Parietal lobe (tissue), 1 donor: ENCODE results near the gene PER3. TPM values are rescaled to one million over a fixed set of nuclear protein-coding genes. Genes with fewer than 3 reads are reported as not detected.

Source experiments
- total RNA-seq: library from RNA; depleted of rRNA; stranded (reverse); fragments of >200 nt; gene quantifications from one replicate; pipeline ENCODE4 v1.2.3, GENCODE V29; 2014

Gene PER3
- 6.9 TPM for total RNA-seq

DNA sequence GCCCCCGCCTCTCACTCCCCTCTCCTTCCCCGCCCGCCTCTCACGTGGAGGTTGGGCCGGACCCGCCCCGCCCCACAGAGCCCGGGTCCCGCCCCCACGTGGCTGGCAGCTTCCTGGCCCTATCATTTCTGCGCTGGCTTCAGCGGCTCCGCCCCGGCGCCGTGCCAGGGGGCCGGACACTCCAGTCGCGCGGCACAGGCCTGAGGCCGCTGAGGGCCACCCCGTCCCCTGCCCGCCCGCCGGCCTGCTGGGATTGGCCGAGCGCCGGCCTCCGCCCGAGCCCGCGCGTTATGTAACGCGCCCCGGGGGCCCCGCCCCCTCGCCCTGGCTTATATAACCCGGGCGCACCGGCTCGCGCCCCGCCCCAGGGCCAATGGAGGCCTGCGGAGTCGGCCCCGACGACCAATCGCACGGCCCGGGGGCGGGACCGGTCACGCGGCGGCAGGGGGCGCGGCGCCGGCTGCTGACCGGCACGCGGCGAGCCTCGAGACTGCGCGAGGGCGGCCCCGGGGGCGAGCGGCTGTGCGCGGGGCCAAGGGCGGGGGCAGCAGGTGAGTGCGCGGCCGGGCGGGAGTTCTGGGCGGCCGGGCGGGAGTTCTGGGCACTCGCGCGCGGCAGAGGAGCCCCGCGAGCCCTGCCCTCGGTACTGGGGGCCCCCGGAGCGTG, at the start of gene PER3:
PER3 (plus strand) TSS at position 466 of the 666 bp plus-strand sequence. CDS start 587 bp downstream, outside the sequence.

DNA sequence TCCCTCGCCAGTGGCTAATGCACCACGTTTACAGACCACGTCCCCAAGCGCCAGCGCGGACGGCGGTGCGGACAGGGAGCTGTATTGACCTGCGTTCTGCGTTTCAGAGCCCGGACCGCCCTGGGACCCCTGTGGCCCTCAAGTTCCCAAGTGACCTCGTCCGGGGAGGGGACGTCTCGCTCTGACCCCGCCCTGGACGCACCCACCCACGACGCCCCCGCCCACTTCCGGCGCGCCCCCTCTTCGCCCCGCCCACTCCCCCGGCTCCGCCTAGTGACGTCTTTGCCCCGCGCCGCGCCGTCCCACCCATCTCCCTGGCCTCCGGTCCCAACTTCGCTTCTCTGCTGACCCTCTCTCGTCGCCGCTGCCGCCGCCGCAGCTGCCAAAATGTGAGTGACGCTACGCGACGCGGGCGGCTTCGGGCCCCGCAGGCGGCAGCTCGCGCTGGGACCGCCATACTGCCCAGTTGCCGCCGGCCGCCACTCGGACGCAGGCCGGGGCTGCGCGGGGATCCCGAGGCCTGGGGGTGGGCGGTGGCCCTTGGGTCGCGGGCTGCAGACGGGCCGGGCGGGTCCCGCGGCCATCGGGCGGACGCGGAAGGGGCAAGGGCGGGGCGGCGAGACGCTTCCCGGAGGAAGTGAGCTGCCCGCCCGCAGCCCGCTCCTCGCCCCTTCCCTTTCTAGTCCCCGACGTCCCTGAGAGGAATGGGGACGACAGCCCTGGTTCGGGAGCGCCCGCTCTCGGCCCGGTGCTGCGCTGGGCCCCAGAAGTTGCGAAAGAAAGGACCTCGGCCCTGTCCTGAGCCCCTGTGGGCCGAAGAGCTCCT, 12.9 kb upstream of the PER3 start, which contains the start of gene VAMP3:
VAMP3 (plus strand) TSS at position 300 of the 826 bp plus-strand sequence; CDS start at position 388, 88 bp downstream.

DNA sequence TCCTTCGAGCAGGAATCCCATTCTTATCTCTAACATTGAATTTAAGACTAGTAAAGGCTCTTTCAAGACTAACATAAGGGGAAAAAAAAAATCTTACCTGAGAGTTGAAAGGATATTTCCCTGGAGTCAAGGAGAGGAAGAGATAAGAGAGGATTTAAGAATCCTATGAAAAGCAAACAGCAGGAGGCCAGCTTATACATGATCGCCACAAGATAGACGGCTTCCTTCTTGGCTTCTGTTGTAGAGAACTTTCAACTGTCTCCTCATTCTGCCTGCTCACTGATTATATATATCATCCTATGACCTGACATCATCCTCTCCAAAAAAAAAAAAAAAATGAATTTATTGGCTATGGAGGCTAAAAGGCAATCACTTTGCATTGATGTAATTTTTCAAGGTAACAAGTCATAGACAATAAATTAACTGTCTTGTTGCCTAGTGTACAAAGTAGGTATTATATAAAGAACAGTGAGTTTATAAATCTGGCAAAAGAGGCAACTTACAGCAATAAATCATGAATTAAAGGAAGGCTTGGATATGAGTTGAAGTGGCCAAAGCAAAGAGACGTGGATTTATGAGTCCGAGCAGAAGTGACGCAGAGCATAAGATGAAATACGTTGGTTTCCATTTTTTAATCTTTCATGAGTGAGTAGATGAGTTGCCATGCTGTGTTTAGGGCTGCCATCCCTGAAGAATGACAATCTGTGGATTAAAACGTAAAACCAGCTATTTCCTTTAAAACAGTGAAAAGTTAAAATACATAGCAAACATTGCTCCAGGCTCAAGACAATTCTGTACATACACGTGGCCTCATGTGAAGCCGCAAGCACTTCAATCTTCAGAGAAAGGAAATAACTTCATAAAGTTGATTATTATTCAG, 69.0 kb downstream of the PER3 start, which contains the start of gene UTS2:
UTS2 (minus strand) TSS at position 262 of the 880 bp plus-strand sequence; CDS start at position 200, 62 bp downstream.

Other genes with a start within 250 kb of the PER3 start
- 22.2 TPM for gene VAMP3, start 13.0 kb upstream of the PER3 start, total RNA-seq
- not detected for gene UTS2, start 68.8 kb downstream of the PER3 start, total RNA-seq
- not detected for gene TNFRSF9, start 156.5 kb downstream of the PER3 start, total RNA-seq
- gene PARK7, start 177.4 kb downstream of the PER3 start, total RNA-seq: 113 TPM
- 20.3 TPM for gene ERRFI1, start 242.0 kb downstream of the PER3 start, total RNA-seq